ENCODE data around the gene GTF2H4. TPM values are rescaled to one million over a fixed set of nuclear protein-coding genes. Genes with fewer than 3 reads are reported as not detected.
"Not testable (repeated sequence)": the region's sequence is repeated elsewhere in the genome, so short reads cannot be mapped to it uniquely, and the experiment has no call there.

GTF2H4 gene
- polyA plus RNA-seq, 1 donor from 2014 or later: 101 TPM

- Histone ChIP-seq H4K20me1 (ENCODE audit: insufficient read depth) (no peaks in the 10 kb centered on the region), H3K27me3 (ENCODE audit: insufficient read depth, low read depth, low read length) (no peaks in the 10 kb centered on the region), H3K9me3 (ENCODE audit: low read length) (no peaks in the 10 kb centered on the region), H3K4me3 (ENCODE audit: low read length) (no peak overlapping the region), H3K36me3 (ENCODE audit: insufficient read depth, low read length) (no peaks in the 10 kb centered on the region), H2AFZ (ENCODE audit: low read depth, low read length) (no peak overlapping the region), H3K9ac (ENCODE audit: low read length) (no peak overlapping the region), H3K79me2 (replicated peaks; ENCODE audit: insufficient read depth, low read length) (no peaks in the 10 kb centered on the region), H3F3A (ENCODE audit: insufficient read depth, low read length, poor library complexity, severe bottlenecking) (no peaks in the 10 kb centered on the region), H3K4me2 (ENCODE audit: low read length) (no peak overlapping the region), H3K27ac (ENCODE audit: low read length) (no peak overlapping the region), H3K9me2 (ENCODE audit: insufficient read depth, low read length) (no peaks in the 10 kb centered on the region)
- no peak for TF ChIP-seq SMC3 (conservative IDR thresholded peaks at IDR 0.05; ENCODE audit: poor library complexity)
- no peak for TF ChIP-seq REST (IDR thresholded peaks at IDR 0.05; ENCODE audit: borderline replicate concordance)
- TF ChIP-seq EZH2 (IDR thresholded peaks at IDR 0.05; ENCODE audit: borderline replicate concordance, insufficient read depth, low read length, poor library complexity, severe bottlenecking): no peak
- TF ChIP-seq EP300 (conservative IDR thresholded peaks at IDR 0.05; ENCODE audit: poor library complexity, severe bottlenecking): no peak
- no peak for TF ChIP-seq TAF1 (IDR thresholded peaks at IDR 0.05; ENCODE audit: low read depth)
- TF ChIP-seq MXI1 (conservative IDR thresholded peaks at IDR 0.05; ENCODE audit: poor library complexity, severe bottlenecking): no peak
- no peak for TF ChIP-seq POLR2AphosphoS5 (IDR thresholded peaks at IDR 0.05)
- TF ChIP-seq CTCF (IDR thresholded peaks at IDR 0.05; ENCODE audit: poor library complexity, severe bottlenecking): no peak
- TF ChIP-seq RAD21 (conservative IDR thresholded peaks at IDR 0.05): no peak
Measured at GRCh38 chr6:30901436-30901835, 6.6 kb upstream of the GTF2H4 start.

GRCh38 chr6:30902196-30902595 is 5.8 kb upstream of the GTF2H4 start:
- not testable (repeated sequence) for H3K4me2 ChIP-seq (ENCODE audit: low read length); H3K9ac ChIP-seq (ENCODE audit: low read length); H4K20me1 ChIP-seq (ENCODE audit: insufficient read depth); H3K27me3 ChIP-seq (ENCODE audit: insufficient read depth, low read depth, low read length); H3F3A ChIP-seq (ENCODE audit: insufficient read depth, low read length, poor library complexity, severe bottlenecking); H3K36me3 ChIP-seq (ENCODE audit: insufficient read depth, low read length); H2AFZ ChIP-seq (ENCODE audit: low read depth, low read length); H3K9me3 ChIP-seq (ENCODE audit: low read length); H3K4me3 ChIP-seq (ENCODE audit: low read length); H3K79me2 ChIP-seq (replicated peaks; ENCODE audit: insufficient read depth, low read length); H3K9me2 ChIP-seq (ENCODE audit: insufficient read depth, low read length); H3K27ac ChIP-seq (ENCODE audit: low read length)

- Histone ChIP-seq H3K27me3 (ENCODE audit: insufficient read depth, low read depth, low read length) (no peaks in the 10 kb centered on the region), H3K4me3 (ENCODE audit: low read length) (no peak overlapping the region), H3K9me3 (ENCODE audit: low read length) (no peaks in the 10 kb centered on the region), H4K20me1 (ENCODE audit: insufficient read depth) (no peaks in the 10 kb centered on the region), H2AFZ (ENCODE audit: low read depth, low read length) (no peak overlapping the region), H3K9me2 (ENCODE audit: insufficient read depth, low read length) (no peaks in the 10 kb centered on the region), H3K9ac (ENCODE audit: low read length) (no peak overlapping the region), H3F3A (ENCODE audit: insufficient read depth, low read length, poor library complexity, severe bottlenecking) (no peaks in the 10 kb centered on the region), H3K4me2 (ENCODE audit: low read length) (no peak overlapping the region), H3K79me2 (replicated peaks; ENCODE audit: insufficient read depth, low read length) (no peaks in the 10 kb centered on the region), H3K27ac (ENCODE audit: low read length) (no peak overlapping the region), H3K36me3 (ENCODE audit: insufficient read depth, low read length) (no peaks in the 10 kb centered on the region)
- no peak for TF ChIP-seq TAF1 (IDR thresholded peaks at IDR 0.05; ENCODE audit: low read depth)
- no peak for TF ChIP-seq CTCF (IDR thresholded peaks at IDR 0.05; ENCODE audit: poor library complexity, severe bottlenecking)
- TF ChIP-seq RAD21 (conservative IDR thresholded peaks at IDR 0.05): no peak
- TF ChIP-seq EP300 (conservative IDR thresholded peaks at IDR 0.05; ENCODE audit: poor library complexity, severe bottlenecking): no peak
- no peak for TF ChIP-seq SMC3 (conservative IDR thresholded peaks at IDR 0.05; ENCODE audit: poor library complexity)
- no peak for TF ChIP-seq REST (IDR thresholded peaks at IDR 0.05; ENCODE audit: borderline replicate concordance)
- no peak for TF ChIP-seq MXI1 (conservative IDR thresholded peaks at IDR 0.05; ENCODE audit: poor library complexity, severe bottlenecking)
- no peak for TF ChIP-seq POLR2AphosphoS5 (IDR thresholded peaks at IDR 0.05)
Measured at GRCh38 chr6:30902709-30903108, 5.3 kb upstream of the GTF2H4 start.
